Kidney (tissue), 14 donors: ENCODE data around the gene PNPLA7. TPM values are rescaled to one million over a fixed set of nuclear protein-coding genes. Genes with fewer than 3 reads are reported as not detected.

Experiments
- DNase-seq, 5 donors: peaks; one replicate each; pipeline ENCODE4 v3.0.0-alpha.2; 2013 to 2020
- FAIRE-seq: peaks from 2 replicates; lab custom pipeline; 2012; peaks lifted over from hg19 to GRCh38; lab: Jason Lieb, UNC
- H3K27ac ChIP-seq, 2 donors: one replicate each; pipeline ENCODE4 v1.7.0; 2013; ENCODE audit warnings: low read depth in 2 of 2, low read length in 2 of 2, inconsistent platforms in 1 of 2
- H3K27me3 ChIP-seq: one replicate; pipeline ENCODE4 v1.7.1; 2013; ENCODE audit warnings: low read length, inconsistent platforms; ENCODE audit not compliant: control insufficient read depth, insufficient read depth
- H3K36me3 ChIP-seq, 3 donors: one replicate each; pipeline versions ENCODE4 v1.7.0 to v1.7.1; 2013; ENCODE audit warnings: low read length in 3 of 3, control low read depth in 1 of 3, inconsistent platforms in 1 of 3; ENCODE audit not compliant: insufficient read depth in 3 of 3, control insufficient read depth in 2 of 3
- H3K4me1 ChIP-seq, 3 donors: one replicate each; pipeline versions ENCODE4 v1.7.0 to v1.7.1; 2013; ENCODE audit warnings: low read length in 3 of 3, inconsistent platforms in 1 of 3, low read depth in 1 of 3; ENCODE audit not compliant: control insufficient read depth in 2 of 3, insufficient read depth in 2 of 3
- H3K4me3 ChIP-seq, 3 donors: one replicate each; pipeline versions ENCODE4 v1.7.0 to v1.8.1; 2013; ENCODE audit warnings: low read length in 3 of 3, control low read depth in 1 of 3, inconsistent platforms in 1 of 3
- H3K9ac ChIP-seq, 3 donors: one replicate each; pipeline versions ENCODE4 v1.7.0 to v1.7.1; 2013; ENCODE audit warnings: low read length in 3 of 3, control low read depth in 1 of 3, inconsistent platforms in 1 of 3
- H3K9me3 ChIP-seq, 3 donors: one replicate each; pipeline versions ENCODE4 v1.7.0 to v1.7.1; 2013; ENCODE audit warnings: low read length in 3 of 3, control low read depth in 1 of 3, inconsistent platforms in 1 of 3; ENCODE audit not compliant: control insufficient read depth in 2 of 3, insufficient read depth in 1 of 3
- intact Hi-C: fragments of 100-400 bp; cut with DNase I; formaldehyde crosslinking; loops from one replicate; pipeline ENCODE4 v1.11.1; 2022
- polyA plus RNA-seq: library from polyadenylated mRNA; stranded (reverse); fragments of 350-450 nt; fragmentation: Illumina TruSeq; extraction: RNeasy Lipid Tissue Mini Kit (QIAGEN cat#74804); gene quantifications from one replicate; pipeline ENCODE4 v1.2.3, GENCODE V29; 2014; ENCODE audit warnings: low read depth, low replicate concordance; ENCODE audit not compliant: insufficient read depth
- total RNA-seq: library from RNA; stranded (reverse); fragmentation: NEBNext Ultra II Directional; extraction: Animal tissue kit (Norgen Biotek cat#: 25700); gene quantifications from one replicate; pipeline ENCODE4 v1.2.1, GENCODE V29; 2021
- TF ChIP-seq, protein P1 (sequence below): IDR thresholded peaks from 3 replicates; pipeline ENCODE4 v1.5.1; 2012; ENCODE audit warnings: mild to moderate bottlenecking, moderate library complexity, borderline replicate concordance; ENCODE audit not compliant: insufficient read depth; ENCODE audit errors: extremely low read depth
- donor health status: control.
- donor health status: control.
- donor health status: control.
- donor health status: control.
- donor health status: control.
- donor health status: DM: yes; HTN: yes; CAD: no.
- donor health status: Normal renal cell carcinoma (clear cell type).

PNPLA7 gene
- total and polyA plus RNA-seq, 2 donors from 2014 or later = 2.1 to 9.6 TPM

DNA sequence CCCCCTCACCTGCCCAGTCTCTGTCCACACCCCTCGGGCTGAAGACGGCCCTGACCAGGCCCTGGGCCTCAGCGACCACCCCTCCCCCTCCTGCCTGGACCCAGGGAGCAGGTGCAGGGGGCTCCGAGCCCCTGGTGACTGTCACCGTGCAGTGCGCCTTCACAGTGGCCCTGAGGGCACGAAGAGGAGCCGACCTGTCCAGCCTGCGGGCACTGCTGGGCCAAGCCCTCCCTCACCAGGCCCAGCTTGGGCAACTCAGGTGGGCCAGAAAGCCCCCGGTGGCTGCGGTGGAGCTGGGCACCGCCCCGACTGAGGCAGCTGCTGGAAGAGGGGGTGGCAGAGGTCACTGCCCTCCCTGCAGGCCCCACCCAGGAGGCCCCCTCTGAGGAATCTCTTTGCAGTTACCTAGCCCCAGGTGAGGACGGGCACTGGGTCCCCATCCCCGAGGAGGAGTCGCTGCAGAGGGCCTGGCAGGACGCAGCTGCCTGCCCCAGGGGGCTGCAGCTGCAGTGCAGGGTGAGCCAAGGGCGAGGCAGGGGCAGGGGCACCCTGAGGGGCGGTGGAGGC is 116.8 kb downstream of the PNPLA7 start:
- no peaks in the 10 kb centered on the region for H3K36me3 ChIP-seq
- H3K27me3 ChIP-seq = no peaks in the 10 kb centered on the region
- DNase-seq = peak in 1 of 5 donors; percentile 78
- no peaks in the 10 kb centered on the region for H3K9me3 ChIP-seq
- intact Hi-C loops = no loop called here
- no peak overlapping the region for H3K27ac ChIP-seq
- no peak overlapping the region for H3K4me3 ChIP-seq
- TF ChIP-seq, protein P1, sequence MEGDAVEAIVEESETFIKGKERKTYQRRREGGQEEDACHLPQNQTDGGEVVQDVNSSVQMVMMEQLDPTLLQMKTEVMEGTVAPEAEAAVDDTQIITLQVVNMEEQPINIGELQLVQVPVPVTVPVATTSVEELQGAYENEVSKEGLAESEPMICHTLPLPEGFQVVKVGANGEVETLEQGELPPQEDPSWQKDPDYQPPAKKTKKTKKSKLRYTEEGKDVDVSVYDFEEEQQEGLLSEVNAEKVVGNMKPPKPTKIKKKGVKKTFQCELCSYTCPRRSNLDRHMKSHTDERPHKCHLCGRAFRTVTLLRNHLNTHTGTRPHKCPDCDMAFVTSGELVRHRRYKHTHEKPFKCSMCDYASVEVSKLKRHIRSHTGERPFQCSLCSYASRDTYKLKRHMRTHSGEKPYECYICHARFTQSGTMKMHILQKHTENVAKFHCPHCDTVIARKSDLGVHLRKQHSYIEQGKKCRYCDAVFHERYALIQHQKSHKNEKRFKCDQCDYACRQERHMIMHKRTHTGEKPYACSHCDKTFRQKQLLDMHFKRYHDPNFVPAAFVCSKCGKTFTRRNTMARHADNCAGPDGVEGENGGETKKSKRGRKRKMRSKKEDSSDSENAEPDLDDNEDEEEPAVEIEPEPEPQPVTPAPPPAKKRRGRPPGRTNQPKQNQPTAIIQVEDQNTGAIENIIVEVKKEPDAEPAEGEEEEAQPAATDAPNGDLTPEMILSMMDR = no peak
- FAIRE-seq = no peak
- no peak overlapping the region for H3K9ac ChIP-seq
- peaks cover 0 to 7% (median 0%) of the 10 kb centered on the region in 3 donors for H3K4me1 ChIP-seq

DNA sequence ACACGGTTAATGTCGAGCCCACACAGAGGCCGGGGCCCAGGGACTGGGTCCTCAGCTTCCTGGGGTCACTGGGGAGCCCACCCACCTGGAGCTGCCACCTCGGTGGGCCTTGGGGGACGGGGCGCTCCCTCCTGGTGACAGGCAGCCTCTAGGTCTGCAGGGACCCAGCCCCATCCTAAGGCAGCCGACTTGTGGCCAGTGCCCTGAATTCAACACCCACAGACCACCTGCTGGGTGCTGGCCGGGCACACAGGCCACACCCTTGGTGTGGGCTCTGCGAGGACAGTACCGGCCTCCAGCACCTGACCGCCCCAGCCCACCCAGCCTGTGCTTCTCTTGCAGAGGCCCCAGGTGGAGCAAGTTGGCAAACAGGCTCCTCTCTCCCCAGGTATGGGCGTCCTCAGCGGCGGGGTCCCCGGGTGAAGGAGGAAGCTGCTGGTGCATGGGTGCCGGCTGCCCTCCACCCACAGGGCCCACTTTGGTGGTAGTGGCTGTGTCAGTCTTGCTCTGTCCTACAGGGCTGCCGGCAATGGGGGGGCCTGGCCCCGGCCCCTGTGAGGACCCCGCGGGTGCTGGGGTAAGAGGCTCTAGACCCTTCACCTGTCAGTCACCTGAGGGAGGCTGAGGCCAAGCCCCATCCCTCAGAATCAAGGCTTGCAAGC is 117.4 kb downstream of the PNPLA7 start:
- H3K36me3 ChIP-seq = no peaks in the 10 kb centered on the region
- no peak overlapping the region for H3K27ac ChIP-seq
- DNase-seq (peak in 1 of 5 donors; percentile 76), FAIRE-seq (no peak)
- H3K4me3 ChIP-seq = no peak overlapping the region
- no peaks in the 10 kb centered on the region for H3K27me3 ChIP-seq
- H3K4me1 ChIP-seq = peaks cover 0 to 7% (median 0%) of the 10 kb centered on the region in 3 donors
- TF ChIP-seq, protein P1 = no peak
- H3K9ac ChIP-seq = no peak overlapping the region
- intact Hi-C loops = no loop called here
- H3K9me3 ChIP-seq = no peaks in the 10 kb centered on the region

DNA sequence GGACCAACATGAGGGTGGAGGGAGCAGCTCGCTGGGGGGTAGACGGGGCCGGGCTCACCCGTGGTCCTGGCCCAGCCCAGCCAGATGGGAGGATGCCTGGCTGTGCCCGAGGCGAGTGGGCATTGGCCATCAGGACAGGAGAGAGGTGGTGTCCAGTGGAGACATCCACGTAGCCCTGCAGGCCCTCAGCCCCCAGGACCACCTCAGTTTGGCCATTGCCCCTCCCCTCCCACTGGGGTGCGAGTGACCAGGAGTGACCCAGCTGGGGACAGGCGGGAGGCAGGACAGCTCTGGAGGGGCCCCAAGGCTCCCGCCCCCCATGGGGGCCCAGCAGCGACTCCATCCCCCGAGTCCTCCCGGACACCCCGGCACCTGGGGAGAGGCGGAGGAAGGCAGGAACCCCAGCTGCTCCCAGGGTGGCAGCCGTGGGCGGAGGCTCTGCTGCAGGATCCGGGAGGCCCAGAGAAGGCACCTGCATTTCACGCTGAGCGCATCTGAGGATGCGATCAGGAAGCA is 118.7 kb downstream of the PNPLA7 start:
- DNase-seq = peak in 1 of 5 donors; percentile 76
- Histone ChIP-seq H3K4me3 (no peak overlapping the region), H3K9ac (no peak overlapping the region), H3K4me1 (peaks cover 0 to 2% (median 0%) of the 10 kb centered on the region in 3 donors), H3K27me3 (no peaks in the 10 kb centered on the region), H3K27ac (no peak overlapping the region), H3K9me3 (no peaks in the 10 kb centered on the region), H3K36me3 (no peaks in the 10 kb centered on the region)
- TF ChIP-seq, protein P1 = no peak
- intact Hi-C loops = no loop called here
- FAIRE-seq = no peak
